K562 (cell line): ENCODE results near the gene HOXB5. TPM values are rescaled to one million over a fixed set of nuclear protein-coding genes. Genes with fewer than 3 reads are reported as not detected.

Experiments
- BHLHE40 ChIP-seq: IDR thresholded peaks from 2 replicates; pipeline ENCODE4 v1.6.1; 2011; ENCODE audit warnings: low read length, improper control_type of control experiment
- FOS ChIP-seq: IDR thresholded peaks from 3 replicates; pipeline ENCODE4 v1.6.1; 2011; ENCODE audit not compliant: insufficient read length; ENCODE audit errors: extremely low read depth
- GABPB2 ChIP-seq: fragments of 250-450 bp; sonication (Bioruptor Pico); conservative IDR thresholded peaks from 2 replicates; pipeline ENCODE4 v1.5.1; 2021; ENCODE audit warnings: mild to moderate bottlenecking
- MLLT1 ChIP-seq, 2 experiments: fragments of 450-650 bp; IDR thresholded peaks; 2 replicates each; pipeline ENCODE4 v1.6.1; 2016
- MTA1 ChIP-seq: fragments of 450-650 bp; IDR thresholded peaks from 2 replicates; pipeline ENCODE4 v1.6.1; 2017; ENCODE audit warnings: borderline replicate concordance
- RBM25 ChIP-seq: fragments of 200-400 bp; formaldehyde crosslinking; IDR thresholded peaks from 2 replicates; pipeline ENCODE4 v1.6.1; 2018; ENCODE audit warnings: low read length, low read depth, moderate library complexity; ENCODE audit not compliant: severe bottlenecking
- TEAD4 ChIP-seq, 2 experiments: sonication (generic) in 1 of 2; formaldehyde crosslinking in 1 of 2; IDR thresholded peaks; 2 replicates each; pipeline versions ENCODE4 v1.6.1 to v1.8.0; 2012 to 2022; ENCODE audit warnings: borderline replicate concordance in 1 of 2, inconsistent platforms in 1 of 2, low read length in 1 of 2, mild to moderate bottlenecking in 1 of 2, missing genetic modification reagents in 1 of 2
- TOE1 ChIP-seq, 2 experiments: fragments of 450-650 bp in 1 of 2; sonication (generic) in 1 of 2; formaldehyde crosslinking in 1 of 2; IDR thresholded peaks; 2 replicates each; pipeline versions ENCODE4 v1.7.1 to v1.8.0; 2016 to 2022; ENCODE audit warnings: borderline replicate concordance in 2 of 2, mild to moderate bottlenecking in 2 of 2, antibody characterized with exemption in 1 of 2, inconsistent platforms in 1 of 2, low read depth in 1 of 2, missing genetic modification reagents in 1 of 2, moderate library complexity in 1 of 2
- ZNF431 ChIP-seq: sonication (generic); formaldehyde crosslinking; IDR thresholded peaks from 2 replicates; pipeline ENCODE4 v1.8.0; 2022; ENCODE audit warnings: mild to moderate bottlenecking, missing genetic modification reagents
- ZNF592 ChIP-seq: fragments of 450-650 bp; IDR thresholded peaks from 2 replicates; pipeline ENCODE4 v1.6.1; 2017; ENCODE audit warnings: antibody characterized with exemption, mild to moderate bottlenecking
- ZNF695 ChIP-seq: fragments of 450-650 bp; formaldehyde crosslinking; IDR thresholded peaks from 2 replicates; pipeline ENCODE4 v1.4.0; 2020; ENCODE audit warnings: mild to moderate bottlenecking, moderate library complexity
- polyA plus RNA-seq, 8 experiments: library from polyadenylated mRNA; depleted of rRNA in 4 of 8; stranded (reverse) in 5 of 8; unstranded in 3 of 8; fragments of >200 nt; fragmentation: Nextera tagmentation in 2 of 8; fragmentation: Illumina TruSeq in 1 of 8; extraction: Ambion mirVana in 2 of 8; extraction: Trizol in 1 of 8; gene quantifications; 2 replicates each; pipeline versions ENCODE4 v1.2.1 to v1.2.3, GENCODE V29; 2011 to 2014; ENCODE audit warnings: inconsistent platforms in 1 of 8, missing spikeins in 1 of 8
- total RNA-seq, 7 experiments: library from RNA; depleted of rRNA in 6 of 7; stranded (reverse); fragments of >200 nt in 6 of 7; fragmentation: Illumina TruSeq in 2 of 7; extraction: Trizol in 2 of 7; gene quantifications; 2 replicates each; pipeline versions ENCODE4 v1.2.1 to v1.2.3, GENCODE V29; 2011 to 2021; ENCODE audit warnings: low replicate concordance in 1 of 7

HOXB5 gene
- total and polyA plus RNA-seq, 9 of the 15 experiments (the other 6 are each of a cell fraction or from before 2014, with no cell fraction given): 0.24 to 2.7 (median 0.65) TPM

- TF ChIP-seq MTA1 (no peak), MLLT1 (IDR thresholded peaks at IDR 0.05) (0 out of 4 replicates have a peak, but pooled peaks of 1 of the 2 experiments have one; percentile 9), BHLHE40 (peak; percentile 40; the same call in 1 of the 2 replicates), FOS (peak; percentile 9), ZNF695 (no peak), ZNF431 (CRISPR knock-in tag) (no peak), TEAD4 (IDR thresholded peaks at IDR 0.05; ENCODE audit: low read length) (0 out of 2 replicates have a peak, but pooled peaks have one; percentile 2), TEAD4 (CRISPR knock-in tag; IDR thresholded peaks at IDR 0.05; ENCODE audit: borderline replicate concordance) (no peak), GABPB2 (CRISPR knock-in tag) (no peak), ZNF592 (0 out of 2 replicates have a peak, but pooled peaks have one; percentile 14), RBM25 (peak; percentile 77), TOE1 (IDR thresholded peaks at IDR 0.05; ENCODE audit: borderline replicate concordance) (peak; percentile 30; the same call in 1 of the 2 replicates), TOE1 (CRISPR knock-in tag; IDR thresholded peaks at IDR 0.05; ENCODE audit: borderline replicate concordance, low read depth) (no peak)
Measured at GRCh38 chr17:48545022-48545375, 48.6 kb downstream of the HOXB5 start, which contains the start of gene HOXB2 (continued).
